ENCODE data around the gene RBMX.
"Not testable (repeated sequence)": the region's sequence is repeated elsewhere in the genome, so short reads cannot be mapped to it uniquely, and the experiment has no call there.

The RBMX gene

DNA sequence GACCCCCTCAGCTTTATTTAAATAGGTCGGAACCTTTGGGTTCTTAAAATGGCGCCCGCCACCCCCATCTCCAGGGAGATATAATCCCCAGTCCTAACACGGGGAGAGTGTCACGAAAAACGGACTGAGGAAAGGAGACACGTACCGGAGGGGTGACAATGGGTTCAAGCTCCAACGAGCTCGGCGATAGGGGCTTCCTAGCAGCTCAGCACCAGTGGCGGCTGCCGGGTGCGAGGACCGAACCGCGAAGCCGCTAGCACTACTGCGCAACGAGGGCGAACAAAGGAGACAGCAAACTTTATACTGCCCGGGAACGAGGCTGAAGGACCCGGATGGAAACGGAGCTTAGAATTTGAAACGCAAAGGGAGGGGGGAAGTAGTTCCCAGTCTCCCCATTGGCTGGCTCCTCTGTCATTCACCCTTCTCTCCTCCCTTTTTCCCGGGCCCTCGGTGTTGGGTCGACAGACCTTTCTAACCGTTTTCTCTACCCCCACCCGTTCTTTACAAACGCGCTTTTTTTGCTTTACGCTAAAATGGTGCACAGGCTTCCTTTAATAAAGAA lies at the start of gene RBMX:
Gene RBMX (minus strand): TSS at position 274 of the 562 bp plus-strand sequence. CDS start 1,298 bp downstream, outside the sequence.
- peak; percentile 93 to 97 for DNase-seq

DNA sequence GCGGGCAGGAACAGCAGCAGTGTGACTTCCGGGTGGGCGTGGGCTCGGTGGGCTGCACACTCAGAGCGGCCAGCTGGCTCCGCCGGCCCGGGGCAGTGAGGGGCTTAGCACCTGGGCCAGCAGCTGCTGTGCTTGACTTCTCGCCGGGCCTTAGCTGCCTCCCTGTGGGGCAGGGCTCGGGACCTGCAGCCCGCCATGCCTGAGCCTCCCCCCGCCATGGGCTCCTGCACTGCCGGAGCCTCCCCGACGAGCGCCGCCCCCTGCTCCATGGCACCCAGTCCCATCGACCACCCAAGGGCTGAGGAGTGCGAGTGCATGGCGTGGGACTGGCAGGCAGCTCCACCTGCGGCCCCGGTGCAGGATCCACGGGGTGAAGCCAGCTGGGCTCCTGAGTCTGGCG lies 40.9 kb upstream of the RBMX start:
- peak; percentile 63 to 77 for DNase-seq

DNA sequence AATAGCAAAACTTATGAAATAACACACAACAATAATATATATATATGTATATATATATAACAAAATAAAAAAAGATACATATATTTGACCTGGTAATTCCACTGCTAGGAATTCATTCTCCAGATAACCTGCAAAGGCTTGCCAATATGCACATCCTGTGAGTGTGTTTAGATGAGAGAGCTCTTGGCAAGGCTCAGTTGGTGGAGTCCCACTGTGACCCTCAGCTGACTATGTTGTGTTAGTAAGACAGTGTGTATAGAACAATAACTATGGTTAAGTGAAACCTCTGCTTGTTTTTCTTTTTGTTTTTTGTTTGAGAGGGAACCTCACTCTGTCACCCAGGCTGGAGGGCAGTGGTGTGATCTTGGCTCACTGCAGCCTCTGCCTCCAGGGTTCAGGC lies 39.5 kb upstream of the RBMX start:
- DNase-seq: no peak

DNA sequence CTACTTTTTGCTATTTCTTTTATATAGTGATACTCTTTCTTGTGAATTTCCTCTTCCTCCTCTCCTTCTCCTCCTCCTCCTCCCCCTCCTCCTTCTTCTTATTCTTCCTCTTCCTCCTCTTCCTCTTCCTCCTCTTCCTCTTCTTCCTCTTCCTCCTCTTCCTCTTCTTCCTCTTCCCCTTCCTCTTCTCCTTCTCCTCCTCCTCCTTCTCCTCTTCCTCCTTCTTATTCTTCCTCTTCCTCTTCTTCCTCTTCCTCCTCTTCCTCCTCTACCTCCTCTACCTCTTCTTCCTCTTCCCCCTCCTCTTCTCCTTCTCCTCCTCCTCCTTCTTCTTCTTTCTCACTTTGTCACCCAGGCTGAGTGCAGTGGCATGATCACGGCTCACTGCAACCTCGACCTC lies 36.3 kb upstream of the RBMX start:
- DNase-seq: no peak

DNA sequence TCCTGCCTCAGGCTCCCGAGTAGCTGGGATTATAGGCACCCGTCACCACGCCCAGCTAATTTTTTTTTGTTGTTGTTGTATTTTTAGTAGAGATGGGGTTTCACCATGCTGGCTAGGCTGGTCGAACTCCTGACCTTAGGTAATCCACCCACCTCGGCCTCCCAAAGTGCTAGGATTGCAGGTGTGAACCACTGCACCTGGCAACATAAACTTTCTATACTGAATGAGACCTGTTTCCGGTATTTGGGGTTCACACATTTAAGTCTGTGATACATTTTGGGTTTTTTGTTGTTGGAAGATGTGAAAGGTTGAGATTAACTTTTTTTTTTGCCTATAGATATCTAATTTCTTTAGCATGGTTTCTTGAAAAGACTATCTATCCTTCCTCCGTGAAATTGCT lies 31.1 kb upstream of the RBMX start:
- DNase-seq: not testable (repeated sequence)

DNA sequence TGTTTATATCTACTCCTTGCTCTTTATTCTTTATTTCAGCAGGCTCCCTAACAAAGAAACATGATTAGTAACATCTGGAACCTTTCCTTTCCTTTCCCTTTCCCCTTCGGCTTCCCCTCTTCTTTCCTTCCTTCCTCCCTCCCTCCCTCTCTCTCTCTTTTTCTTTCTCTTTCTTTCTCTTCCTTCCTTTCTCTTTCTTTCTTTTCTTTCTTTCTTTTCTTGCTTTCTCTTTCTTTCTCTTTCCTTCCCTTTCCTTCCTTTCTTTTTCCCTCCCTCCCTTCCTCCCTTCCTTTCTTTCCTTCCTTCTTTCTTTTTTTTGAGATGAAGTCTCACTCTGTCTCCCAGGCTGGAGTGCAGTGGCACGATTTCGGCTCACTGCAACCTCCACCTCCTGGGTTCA lies 30.7 kb upstream of the RBMX start:
- no peak for DNase-seq

DNA sequence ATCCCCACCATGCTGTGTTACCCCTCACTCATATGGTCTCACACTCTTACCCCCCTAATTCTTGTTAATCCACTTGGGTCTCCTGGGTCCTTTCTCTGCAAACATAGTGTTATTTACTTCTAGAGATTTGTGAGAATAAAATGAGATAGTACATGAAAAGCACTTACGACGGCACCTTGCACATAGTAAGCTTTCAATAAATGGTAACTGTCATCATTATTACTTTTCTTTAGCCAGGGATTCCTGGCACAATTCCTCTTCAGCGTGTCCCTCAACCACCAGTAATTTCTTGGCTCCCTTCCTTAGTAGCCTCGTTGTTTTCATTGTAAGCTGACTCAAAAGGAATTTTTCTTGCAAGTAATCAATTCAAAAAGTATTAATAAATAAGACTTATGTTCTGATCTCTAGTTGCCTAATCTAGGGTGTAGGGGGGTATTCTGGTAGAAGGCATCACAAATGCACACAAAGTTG lies 30.1 kb upstream of the RBMX start:
- DNase-seq: no peak

DNA sequence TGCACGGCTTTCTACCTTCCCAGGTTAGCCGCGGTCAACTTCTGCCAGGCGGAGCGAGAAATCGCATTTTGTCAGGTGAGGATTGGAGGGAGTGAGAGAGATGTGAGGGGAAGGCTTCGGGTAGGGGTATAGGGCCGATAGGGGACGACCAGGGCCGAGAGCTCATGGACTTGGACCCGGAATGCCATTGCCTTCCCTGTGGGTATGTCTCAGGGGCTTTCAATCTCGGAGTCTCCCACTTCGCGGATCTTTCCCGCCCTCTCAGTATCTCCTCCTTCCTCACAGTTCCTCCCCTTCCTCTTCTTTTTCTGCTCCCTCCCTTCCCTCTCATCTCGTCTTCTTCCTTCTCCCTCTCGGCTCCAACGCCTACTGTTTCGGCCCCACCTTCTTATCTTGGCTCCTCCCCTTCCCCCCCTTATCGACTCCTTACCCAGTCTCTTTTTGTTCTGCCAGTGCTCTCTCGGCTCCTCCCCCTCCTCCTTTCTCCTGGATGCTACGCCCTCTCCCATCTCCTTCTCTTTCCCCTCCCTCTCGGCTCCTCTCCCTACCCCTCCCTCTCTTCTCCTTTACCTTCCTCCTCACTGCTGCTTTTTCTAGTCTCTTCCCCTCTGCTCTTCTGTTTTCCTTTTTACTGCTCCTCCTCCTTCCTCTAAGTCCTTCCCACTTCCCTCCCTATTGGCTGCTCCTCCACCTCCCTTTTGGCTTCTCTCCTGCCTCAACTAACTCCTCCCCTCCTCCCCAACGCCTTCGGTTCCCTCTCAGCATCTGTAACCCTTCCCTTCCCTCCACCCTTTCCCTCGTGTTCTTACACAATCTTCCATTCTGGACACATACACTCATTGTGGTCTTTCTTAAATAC lies 29.4 kb upstream of the RBMX start:
- DNase-seq: peak; percentile 96 to 97

DNA sequence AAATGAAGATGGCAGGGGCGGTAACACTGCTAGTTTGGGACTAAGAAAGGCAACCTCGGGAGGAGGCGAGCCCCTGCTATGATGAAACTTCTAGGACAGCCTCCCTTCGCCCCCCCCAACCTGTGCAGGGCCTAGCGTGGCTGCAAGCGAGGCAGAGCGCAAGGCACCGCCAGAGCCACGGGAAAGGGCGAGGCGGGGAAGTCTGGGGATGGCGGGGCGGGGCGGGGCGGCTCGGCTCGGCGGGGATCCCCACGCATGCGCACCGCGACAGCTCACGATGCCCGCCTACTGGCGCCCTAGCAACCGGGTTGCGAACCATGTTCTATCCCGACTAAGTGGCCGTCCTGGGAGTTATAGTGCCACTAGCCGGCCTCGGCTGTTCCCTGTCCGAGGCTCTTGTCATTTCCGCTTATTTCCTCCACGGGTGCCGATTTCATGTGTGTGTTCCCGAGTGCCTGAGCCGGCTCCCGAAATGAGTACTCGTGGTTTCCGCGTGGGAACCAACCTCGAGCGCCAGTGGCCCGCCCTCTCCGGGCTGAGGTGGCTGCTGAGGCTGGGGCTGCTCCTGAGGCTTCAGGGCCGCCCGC lies 28.7 kb upstream of the RBMX start:
- peak; percentile 75 to 84 for DNase-seq

DNA sequence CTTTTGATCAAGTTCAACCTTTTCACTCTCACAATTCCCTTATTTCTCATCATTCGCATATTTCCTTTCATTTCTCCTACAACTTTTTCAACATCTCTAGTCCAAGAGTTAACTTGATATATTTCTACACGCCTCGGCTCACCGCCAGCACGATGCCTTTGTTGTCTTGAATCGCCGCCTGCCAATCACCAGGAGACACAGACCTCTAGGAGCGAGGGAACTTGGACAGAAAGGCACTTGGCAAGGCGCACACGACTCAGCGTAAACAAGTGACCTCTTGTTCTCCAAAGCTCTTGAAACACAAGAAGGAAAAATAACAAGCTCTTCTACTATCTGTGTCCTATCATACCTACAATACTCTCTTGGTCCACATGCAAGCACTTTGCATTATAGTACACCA lies 27.1 kb upstream of the RBMX start:
- DNase-seq: no peak

DNA sequence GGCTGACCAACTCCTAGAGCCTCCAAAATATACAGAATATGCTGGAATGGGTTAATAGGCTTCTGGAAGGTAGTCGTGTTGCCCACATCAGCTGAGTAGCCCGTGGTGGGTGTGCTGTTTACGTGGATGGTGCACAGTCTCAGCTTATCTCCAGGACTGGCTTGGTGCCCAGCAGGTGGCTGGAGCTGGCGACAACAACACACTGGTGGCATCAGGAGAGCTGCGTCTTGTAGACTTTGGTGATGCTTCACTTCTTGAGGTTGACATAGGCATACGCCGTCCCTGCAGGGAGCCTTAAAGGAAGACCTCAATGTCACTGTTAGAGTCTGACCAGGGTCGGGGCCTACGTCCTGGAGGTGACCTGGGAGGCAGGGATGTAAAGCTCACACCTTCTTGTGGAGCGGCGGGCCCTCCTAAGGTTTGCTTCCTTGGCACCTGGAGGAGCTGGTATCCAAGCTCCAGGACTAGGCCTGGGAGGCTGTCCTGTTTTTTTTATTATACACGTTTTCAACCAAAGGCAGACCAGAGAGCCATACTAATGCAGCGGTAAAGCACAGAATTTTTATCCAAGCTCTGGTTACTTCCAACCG lies 26.5 kb upstream of the RBMX start:
- DNase-seq: no peak

DNA sequence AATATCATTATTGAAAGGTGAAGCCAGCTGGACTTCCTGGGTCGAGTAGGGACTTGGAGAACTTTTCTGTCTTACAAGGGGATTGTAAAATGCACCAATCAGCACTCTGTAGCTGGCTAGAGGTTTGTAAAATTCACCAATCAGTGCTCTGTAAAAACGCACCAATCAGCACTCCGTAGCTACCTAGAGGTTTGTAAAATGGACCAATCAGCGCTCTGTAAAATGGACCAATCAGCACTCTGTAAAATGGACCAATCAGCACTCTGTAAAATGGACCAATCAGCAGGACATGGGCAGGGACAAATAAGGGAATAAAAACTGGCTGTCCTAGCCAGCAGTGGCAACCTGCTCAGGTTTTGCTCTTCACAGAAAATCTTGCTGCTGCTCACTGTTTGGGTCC lies 23.5 kb upstream of the RBMX start:
- DNase-seq: not testable (repeated sequence)

DNA sequence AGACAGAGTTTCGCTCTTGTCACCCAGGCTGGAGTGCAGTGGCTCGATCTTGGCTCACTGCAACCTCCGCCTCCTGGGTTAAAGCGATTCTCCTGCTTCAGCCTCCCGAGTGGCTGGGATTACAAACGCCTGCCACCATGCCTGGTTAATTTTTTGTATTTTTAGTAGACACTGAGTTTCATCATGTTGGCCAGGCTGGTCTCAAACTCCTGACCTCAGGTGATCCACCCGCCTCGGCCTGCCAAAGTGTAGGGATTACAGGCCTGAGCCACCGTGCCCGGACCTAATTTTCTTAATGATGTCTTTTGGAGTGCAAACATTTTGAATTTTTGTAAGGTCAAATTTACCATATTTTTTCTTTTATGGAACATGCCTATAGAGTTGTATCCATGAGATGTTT lies 19.5 kb upstream of the RBMX start:
- not testable (repeated sequence) for DNase-seq

DNA sequence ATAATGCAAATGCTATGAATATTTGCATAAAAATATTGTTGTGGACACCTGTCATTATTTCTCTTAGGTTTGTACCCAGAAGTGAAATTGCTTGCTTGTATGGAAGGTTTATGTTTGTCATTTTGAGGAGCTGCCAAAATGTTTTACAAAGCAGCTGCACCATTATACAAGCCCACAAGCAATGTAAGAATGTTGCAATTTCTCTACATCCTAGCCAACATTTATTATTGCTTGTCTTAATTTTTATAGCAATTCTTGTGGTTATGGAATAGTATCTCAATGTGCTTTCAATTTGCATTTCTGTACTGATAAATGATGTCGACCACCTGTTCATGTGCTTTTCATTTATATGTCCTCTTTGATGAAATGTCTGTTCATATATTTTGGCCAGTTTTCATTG lies 18.7 kb upstream of the RBMX start:
- DNase-seq: no peak

DNA sequence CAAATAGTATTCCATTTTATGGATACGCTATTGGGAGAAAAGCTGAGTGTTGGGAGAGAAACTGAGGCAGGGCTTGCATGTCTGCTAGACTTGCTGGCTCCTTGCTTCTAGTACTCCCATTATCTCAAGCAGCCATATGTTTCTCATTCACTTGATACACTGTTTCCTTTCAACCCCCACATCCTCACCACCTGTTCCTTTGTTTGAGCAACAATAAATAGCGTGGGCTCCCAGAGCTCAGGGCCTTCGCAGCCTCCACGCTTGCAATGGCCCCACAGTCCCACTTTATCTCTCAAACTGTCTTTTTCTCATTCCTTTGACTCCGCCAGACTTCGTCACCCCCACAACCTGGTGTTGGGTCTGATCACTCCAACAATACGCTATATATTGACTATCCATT lies 18.2 kb upstream of the RBMX start:
- peak; percentile 63 to 80 for DNase-seq

DNA sequence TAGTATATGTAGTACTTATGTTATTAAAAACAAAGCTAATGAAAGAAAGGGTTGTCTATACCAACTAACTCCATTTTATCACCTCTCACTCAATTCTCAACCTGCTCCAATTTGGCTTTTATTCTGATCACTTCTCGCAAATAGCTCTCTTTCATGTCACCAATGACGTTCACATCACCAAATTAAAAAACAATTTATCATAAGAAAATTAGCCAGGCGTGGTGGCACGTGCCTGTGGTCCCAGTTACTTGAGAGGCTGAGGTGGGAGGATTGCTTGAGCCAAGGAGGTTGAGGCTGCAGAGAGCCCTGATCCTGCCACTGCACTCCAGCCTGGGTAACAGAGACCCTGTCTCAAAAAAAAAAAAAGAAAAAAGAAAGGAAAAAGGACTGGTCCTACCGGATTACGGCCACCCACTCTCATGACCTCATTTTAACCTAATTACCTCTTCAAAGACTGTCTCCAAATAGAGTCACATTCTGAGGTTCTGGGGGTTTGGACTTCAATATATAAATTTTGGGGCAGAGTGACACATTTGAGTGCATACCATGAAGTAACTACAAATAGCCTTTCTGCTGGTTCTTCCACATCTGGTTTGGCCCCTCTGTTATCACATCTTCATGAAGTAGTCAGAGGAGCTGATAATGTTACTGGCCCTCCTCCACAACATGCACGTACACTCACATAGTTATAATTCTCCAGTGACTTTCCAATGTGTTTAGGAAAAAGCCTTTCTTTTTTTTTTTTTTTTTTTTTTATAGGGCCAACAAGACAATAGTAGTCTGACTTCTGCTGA lies 15.8 kb upstream of the RBMX start:
- no peak for DNase-seq

DNA sequence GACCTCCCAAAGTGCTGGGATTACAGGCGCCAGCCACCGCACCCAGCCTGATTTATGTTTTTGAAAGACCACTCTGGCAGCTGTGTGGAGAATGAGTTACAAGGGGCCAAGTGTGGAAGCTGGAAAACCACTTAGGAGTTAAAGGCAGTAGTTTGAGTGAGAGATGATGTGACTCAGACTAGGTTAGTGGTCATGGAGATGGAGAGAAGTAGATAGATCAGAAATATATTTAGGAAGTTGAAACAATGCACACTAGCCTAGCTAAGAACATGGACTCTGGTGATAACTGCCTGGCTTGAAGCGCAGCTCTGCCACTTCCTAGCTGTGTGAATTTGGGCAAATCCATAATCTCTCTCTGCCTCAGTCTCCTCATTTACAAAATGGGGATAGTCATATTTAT lies 11.9 kb upstream of the RBMX start:
- no peak for DNase-seq

DNA sequence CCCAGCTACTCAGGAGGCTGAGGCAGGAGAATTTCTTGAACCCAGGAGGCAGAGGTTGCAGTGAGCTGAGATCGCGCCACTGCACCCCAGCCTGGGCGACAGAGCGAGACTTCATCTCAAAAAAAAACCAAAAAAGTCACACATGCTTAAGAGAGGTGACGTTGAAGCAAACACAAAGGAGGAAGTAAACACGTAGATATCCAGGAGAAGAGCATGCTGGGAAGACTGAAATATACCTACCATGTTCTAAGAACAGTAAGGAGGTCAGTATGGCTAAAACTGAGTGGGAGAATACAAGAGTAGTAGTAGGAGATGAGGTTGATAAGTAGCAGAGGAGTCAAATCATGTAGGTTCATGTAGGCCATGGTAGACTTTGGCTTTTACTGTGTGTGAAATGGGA lies 10.1 kb upstream of the RBMX start:
- DNase-seq: not testable (repeated sequence)

DNA sequence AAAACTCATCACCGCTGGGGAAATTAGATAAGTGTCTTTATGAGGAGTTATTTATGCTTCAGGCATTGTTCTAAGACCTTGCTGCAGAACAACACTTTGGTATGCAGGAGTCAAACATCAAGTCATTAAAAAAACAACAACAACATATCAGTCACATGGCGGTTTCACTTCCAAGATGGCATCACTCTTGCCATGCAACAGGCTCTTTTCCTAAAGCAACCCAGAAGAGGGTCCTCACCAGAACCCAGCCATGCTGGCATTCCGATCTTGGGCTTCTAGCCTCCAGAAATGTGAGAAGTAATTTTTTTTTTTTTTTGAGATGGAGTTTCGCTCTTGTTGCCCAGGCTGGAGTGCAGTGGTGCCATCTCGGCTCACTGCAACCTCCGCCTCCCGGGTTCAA lies 8.7 kb upstream of the RBMX start:
- DNase-seq: no peak

DNA sequence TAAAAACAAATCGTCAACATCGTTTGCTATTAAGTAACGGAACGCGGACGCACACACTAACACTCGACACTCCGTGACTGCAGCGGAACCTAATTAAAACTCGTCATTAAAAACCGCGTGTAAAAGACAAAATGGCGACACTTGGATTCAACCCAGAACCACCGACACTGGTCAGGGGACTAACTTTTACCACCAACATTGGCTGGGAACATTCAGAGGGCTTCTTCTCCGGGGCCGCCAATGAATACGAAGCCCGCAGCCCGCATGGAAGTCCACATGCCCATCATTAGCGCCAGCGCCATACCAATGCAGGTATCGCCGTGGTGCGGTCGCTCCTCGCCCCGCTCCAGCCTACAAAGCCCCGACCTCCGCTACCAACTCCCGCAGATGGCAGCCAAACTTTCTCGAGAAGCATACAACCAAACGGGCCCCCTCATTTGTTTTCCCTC lies 498 bp downstream of the RBMX start:
- DNase-seq: peak in 1 of 2 experiments; percentile 55

DNA sequence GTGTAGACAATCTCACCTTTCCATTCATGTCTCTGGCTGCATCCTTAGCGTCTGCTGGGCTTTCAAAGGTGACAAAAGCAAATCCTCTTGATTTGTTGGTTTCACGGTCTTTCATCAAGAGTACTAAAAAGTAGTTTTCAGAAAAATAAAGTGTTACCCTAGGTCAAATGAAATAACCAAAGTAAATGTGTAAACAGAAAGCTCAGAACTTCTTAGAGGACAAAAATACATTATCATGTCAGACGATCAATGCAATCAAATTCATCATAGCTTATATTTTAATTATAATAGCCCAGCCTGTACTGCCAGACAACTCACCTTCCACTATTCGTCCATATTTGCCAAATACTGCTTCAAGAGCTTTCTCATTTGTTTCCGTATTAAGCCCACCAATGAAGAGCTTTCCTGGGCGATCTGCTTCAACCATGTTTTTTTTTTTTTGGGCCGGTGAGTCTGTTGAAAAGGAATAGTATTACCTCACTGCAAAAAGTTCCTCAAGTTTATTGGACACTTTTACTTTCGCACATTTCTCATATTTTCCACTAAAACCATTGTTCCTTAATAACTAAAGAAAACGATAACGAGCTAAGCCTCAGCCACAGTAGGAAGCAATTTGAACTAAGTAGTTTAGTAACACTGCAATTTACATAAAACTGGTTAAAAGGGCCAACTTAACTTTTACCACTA lies 1.4 kb downstream of the RBMX start:
- DNase-seq: no peak

DNA sequence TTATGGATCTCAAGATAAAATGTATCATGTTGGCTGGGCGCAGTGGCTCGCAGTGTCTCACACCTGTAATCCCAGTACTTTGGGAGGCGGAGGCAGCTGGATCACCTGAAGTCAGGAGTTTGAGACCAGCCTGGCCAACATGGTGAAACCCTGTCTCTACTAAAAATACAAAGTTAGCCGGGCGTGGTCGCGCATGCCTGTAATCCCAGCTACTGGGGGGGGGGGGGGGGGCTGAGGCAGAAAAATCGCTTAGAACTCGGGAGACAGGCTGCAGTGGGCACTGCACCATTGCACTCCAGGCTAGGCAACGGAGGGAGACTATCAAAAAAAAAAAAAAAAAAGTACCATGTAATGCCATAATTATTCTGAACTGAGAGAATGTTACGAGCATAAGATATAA lies 2.1 kb downstream of the RBMX start:
- DNase-seq: no peak

All from NCI-H524 (cell line).